Heart left ventricle (tissue), 16 donors: ENCODE data around the gene GTF2H4. TPM values are rescaled to one million over a fixed set of nuclear protein-coding genes. Genes with fewer than 3 reads are reported as not detected.

Source experiments
- ATAC-seq, 4 donors: fragments of 200-7000 bp; cut with Tn5 transposase; one replicate each; pipeline ENCODE4 v1.9.1; 2020 to 2022; ENCODE audit warnings: moderate library complexity in 4 of 4, mild to moderate bottlenecking in 3 of 4, moderate number of reproducible peaks in 1 of 4
- DNase-seq, 5 donors: peaks; one replicate each; pipeline ENCODE4 v3.0.0-alpha.2; 2020
- H3K27ac ChIP-seq, 12 donors: fragments of 200-600 bp; sonication (generic) in 4 of 12; one replicate each; pipeline versions ENCODE4 v1.5.0 to v1.8.0; 2016 to 2022; ENCODE audit warnings: mild to moderate bottlenecking in 2 of 12
- H3K27me3 ChIP-seq, 9 donors: fragments of 200-600 bp; sonication (generic) in 2 of 9; one replicate each; pipeline versions ENCODE4 v1.5.1 to v1.8.0; 2016 to 2022; ENCODE audit warnings: mild to moderate bottlenecking in 3 of 9
- H3K36me3 ChIP-seq, 9 donors: fragments of 200-600 bp; sonication (generic) in 2 of 9; one replicate each; pipeline versions ENCODE4 v1.5.0 to v1.8.0; 2018 to 2022; ENCODE audit warnings: mild to moderate bottlenecking in 2 of 9
- H3K4me1 ChIP-seq, 12 donors: fragments of 200-600 bp; sonication (generic) in 4 of 12; one replicate each; pipeline versions ENCODE4 v1.5.0 to v1.8.0; 2016 to 2022; ENCODE audit warnings: mild to moderate bottlenecking in 3 of 12
- H3K4me3 ChIP-seq, 12 donors: fragments of 200-600 bp; sonication (generic) in 4 of 12; one replicate each; pipeline versions ENCODE4 v1.5.0 to v1.8.0; 2017 to 2022; ENCODE audit warnings: mild to moderate bottlenecking in 9 of 12, moderate library complexity in 4 of 12
- H3K9me3 ChIP-seq, 12 donors: fragments of 200-600 bp; sonication (generic) in 4 of 12; one replicate each; pipeline versions ENCODE4 v1.5.0 to v1.8.0; 2016 to 2022; ENCODE audit warnings: mild to moderate bottlenecking in 1 of 12
- POLR2A ChIP-seq, 2 donors: fragments of 450-650 bp; IDR thresholded peaks; one replicate each; pipeline ENCODE4 v1.6.1; 2017; ENCODE audit warnings: antibody characterized with exemption in 2 of 2, mild to moderate bottlenecking in 2 of 2, moderate library complexity in 2 of 2
- WGBS, 4 donors: extraction: QIAGEN DNeasy Blood & Tissue Kit in 2 of 4; methylation state at CpG; one replicate each; pipeline versions ENCODE4 v1.1.5 to v1.1.7; 2013 to 2018; 5-methylcytosine and 5-hydroxymethylcytosine counted together
- intact Hi-C, 10 donors: fragments of 100-400 bp; cut with DNase I; formaldehyde crosslinking; loops; one replicate each; pipeline versions ENCODE4 v1.11.1 to v1.14.2; 2022
- polyA plus RNA-seq, 2 donors: library from polyadenylated mRNA; stranded (reverse); fragments of 200-250 nt; gene quantifications; one replicate each; pipeline ENCODE4 v1.2.3, GENCODE V29; 2013
- total RNA-seq, 9 donors: library from RNA; depleted of rRNA in 2 of 9; stranded (reverse); fragments of >200 nt in 2 of 9; fragmentation: NEBNext Ultra II Directional in 3 of 9; extraction: Animal tissue kit (Norgen Biotek cat#: 25700) in 3 of 9; gene quantifications; one replicate each; pipeline versions ENCODE4 v1.1.0 to v1.2.4, GENCODE V29; 2016 to 2023
- TF ChIP-seq, protein P1 (sequence below), 12 donors: fragments of 200-600 bp; sonication (generic) in 4 of 12; IDR thresholded peaks; one replicate each; pipeline versions ENCODE4 v1.5.0 to v1.8.0; 2018 to 2022; ENCODE audit warnings: antibody characterized with exemption in 12 of 12, mild to moderate bottlenecking in 5 of 12
- donor health status: ischemic (EF 13 %, LVEDD 7.1; RV severe dilation, severe dysfunction).
- donor health status: healthy with polysubstance abuse.
- donor health status: DM: no; HTN: yes; CAD: no.
- donor health status: DM: no; HTN: no; CAD: no.
- donor health status: ischemic (EF 25% LVEDD 6.9; RV normal size, moderate dysfunction).
- donor health status: ischemic (EF 25% LVEDD 5.7; RV mildly dilated, moderate dysfunction).
- donor health status: healthy.
- donor health status: DM: yes; HTN: yes; CAD: no.
- donor health status: ischemic (EF 35%, LVEDD 5.7; RV mildly dilated, moderate dysfunction).
- donor health status: nonischemic (EF 11% LVEDD 7.7; RV severe dilation, severe dysfunction).
- donor health status: DM: yes; HTN: yes; CAD: no.
- donor health status: PGD.
- donor health status: ischemic (EF 29% LVEDD 5.4; RV normal size, mild dysfunction).
- donor health status: nonischemic (EF 23%, LVEDD 6.1; RV moderate dilation, normal function).

Gene GTF2H4
- total and polyA plus RNA-seq, 11 donors = 4.2 to 22.4 (median 14.7) TPM

DNA sequence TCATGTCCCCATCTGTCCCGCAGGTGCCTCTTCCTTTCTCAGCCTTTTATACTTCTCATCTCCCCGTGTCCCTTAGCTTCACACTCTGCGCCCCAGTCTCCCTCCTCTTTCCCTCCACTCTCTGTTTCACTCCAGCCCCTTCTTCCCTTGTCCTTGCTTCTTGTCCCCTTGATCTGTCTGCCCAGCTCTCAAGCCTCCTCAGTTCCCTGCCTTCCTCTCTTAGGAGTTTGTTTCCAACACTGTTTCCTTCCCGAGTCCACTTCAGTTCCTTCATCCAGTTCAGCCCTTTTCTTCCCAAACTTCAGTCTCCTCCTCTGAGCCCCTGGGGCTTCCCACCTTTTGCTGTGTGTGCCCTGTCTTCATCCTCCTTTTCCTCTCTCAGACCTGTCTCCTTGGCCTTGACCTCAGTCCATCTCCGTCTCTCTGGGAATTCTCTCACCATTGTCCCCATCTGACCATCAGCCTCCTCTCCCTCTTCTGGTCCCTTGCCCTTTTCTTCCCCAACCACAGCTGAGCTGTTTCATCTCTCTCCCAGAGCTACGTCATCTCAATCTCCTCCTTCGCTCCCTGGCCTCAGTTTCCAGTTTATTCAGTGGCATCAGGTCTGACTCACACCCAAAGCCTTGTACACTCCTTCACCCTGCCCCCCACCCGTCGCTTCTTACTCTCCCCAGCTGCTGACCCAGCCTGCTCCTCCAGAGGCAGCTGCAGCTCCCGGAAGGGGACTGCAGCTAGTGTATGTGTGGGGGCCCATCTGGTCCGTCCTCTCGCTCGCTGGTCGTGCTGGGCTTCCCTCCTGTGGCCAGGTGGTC is 26.4 kb upstream of the GTF2H4 start:
- intact Hi-C loops = loop anchor here in 4 of 10 donors (5.0 to 10.0 kb wide), 4 partner anchors 147 to 204 kb away; partner anchors contain the start of gene PPP1R18 (in 1 of the 4)
- ATAC-seq = peak in 1 of 4 donors; percentile 16
- H3K36me3 ChIP-seq = no peaks in the 10 kb centered on the region
- H3K27ac ChIP-seq = peak overlapping the region in 6 of 12 donors; percentile 43 to 88 (median 80)
- TF ChIP-seq POLR2A (IDR thresholded peaks at IDR 0.05) = no peak
- peaks cover 9 to 56% (median 39%) of the 10 kb centered on the region in 12 donors for H3K4me1 ChIP-seq
- peaks cover 0 to 3% (median 0%) of the 10 kb centered on the region in 9 donors for H3K27me3 ChIP-seq
- H3K4me3 ChIP-seq = no peak overlapping the region
- DNase-seq = peak in 1 of 5 donors; percentile 46
- 74 to 81% (median 76%) methylated on average over 14 of the region's 14 CpGs for WGBS, 4 donors
- no peaks in the 10 kb centered on the region for H3K9me3 ChIP-seq

DNA sequence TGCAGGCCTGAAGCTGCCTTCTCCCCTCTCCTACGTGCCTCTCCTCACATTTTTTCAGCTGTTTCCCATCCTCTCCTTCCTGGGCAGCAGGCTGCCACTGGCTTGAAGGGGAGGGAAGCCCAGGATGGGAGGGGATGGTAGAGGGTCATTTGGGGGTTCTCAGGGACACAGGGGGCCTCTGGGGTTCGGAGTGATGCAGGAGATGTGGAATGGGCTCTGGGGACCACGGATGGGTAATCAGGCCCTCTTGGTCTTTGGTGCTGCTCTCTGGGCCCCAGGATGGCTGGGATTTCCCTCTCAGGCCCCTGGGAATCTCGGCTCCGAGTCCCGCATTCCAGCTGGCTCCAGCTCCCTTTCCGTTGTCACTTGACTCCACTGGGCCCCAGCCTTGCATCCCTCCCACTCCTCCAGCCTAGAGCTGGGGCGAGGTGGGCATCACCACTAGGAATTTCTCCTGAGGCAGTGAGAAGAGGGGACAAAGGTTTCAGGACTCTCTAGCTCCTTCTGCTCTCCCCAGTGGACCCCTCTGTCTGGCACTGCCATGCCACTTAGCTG is 25.7 kb upstream of the GTF2H4 start:
- 29 to 45% (median 39%) methylated on average over 7 to 8 of the region's 8 CpGs for WGBS, 4 donors
- H3K27ac ChIP-seq = peak overlapping the region in 10 of 12 donors; percentile 13 to 88 (median 82)
- intact Hi-C loops = loop anchor here in 4 of 10 donors (5.0 to 10.0 kb wide), 4 partner anchors 147 to 205 kb away; partner anchors contain the start of gene PPP1R18 (in 1 of the 4)
- H3K9me3 ChIP-seq = no peaks in the 10 kb centered on the region
- no peak for TF ChIP-seq POLR2A (IDR thresholded peaks at IDR 0.05)
- TF ChIP-seq, protein P1, sequence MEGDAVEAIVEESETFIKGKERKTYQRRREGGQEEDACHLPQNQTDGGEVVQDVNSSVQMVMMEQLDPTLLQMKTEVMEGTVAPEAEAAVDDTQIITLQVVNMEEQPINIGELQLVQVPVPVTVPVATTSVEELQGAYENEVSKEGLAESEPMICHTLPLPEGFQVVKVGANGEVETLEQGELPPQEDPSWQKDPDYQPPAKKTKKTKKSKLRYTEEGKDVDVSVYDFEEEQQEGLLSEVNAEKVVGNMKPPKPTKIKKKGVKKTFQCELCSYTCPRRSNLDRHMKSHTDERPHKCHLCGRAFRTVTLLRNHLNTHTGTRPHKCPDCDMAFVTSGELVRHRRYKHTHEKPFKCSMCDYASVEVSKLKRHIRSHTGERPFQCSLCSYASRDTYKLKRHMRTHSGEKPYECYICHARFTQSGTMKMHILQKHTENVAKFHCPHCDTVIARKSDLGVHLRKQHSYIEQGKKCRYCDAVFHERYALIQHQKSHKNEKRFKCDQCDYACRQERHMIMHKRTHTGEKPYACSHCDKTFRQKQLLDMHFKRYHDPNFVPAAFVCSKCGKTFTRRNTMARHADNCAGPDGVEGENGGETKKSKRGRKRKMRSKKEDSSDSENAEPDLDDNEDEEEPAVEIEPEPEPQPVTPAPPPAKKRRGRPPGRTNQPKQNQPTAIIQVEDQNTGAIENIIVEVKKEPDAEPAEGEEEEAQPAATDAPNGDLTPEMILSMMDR (IDR thresholded peaks at IDR 0.05) = no peak
- DNase-seq (no peak), ATAC-seq (no peak)
- no peak overlapping the region for H3K4me3 ChIP-seq
- H3K27me3 ChIP-seq = peaks cover 0 to 3% (median 0%) of the 10 kb centered on the region in 9 donors
- H3K4me1 ChIP-seq = peaks cover 9 to 57% (median 38%) of the 10 kb centered on the region in 12 donors
- no peaks in the 10 kb centered on the region for H3K36me3 ChIP-seq

DNA sequence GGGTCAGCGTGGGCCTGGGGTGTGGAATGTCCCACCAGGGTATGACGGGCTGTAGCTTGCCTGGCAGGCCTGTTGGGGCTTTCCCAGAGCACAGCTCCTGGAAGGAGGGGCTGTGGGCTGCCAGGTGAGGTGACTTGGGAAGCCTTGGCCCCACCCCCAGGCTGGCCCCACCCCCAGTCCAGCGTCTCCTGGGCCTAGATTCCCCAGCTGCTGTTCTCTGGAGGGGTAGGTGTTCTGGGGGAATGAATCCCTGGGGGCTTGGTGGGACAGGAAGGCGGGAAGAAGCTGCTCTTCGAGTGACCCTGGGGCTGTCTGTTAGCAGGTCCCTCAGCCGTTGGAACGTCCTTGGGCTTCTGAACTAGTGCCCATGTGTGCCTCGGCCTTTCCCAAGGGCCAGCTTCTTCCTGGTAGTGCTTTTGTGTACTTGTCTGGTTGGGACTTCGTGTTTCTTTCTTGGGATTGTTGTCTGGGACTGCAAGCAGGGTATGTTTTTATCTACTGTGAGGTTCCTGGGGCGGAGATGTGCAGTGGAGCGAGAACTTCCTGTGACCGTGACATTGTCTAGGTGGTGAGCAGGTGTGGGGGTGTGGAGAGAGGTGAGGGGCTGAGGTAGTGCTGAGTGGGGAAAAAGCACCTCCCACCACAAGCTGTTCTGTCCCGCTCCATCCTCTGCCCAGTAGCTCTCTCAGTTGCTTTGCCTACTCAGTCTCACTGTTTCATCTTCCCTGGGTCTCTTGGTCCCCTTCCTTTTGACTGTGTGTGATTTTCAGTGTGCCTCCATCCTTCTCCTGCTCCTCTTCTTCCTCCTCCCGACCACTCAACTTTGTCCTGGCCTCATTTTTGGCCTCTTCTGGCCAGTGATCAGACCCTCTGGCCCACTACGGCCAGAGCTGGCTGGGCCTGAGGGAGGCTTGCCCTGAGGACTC is 25.0 kb upstream of the GTF2H4 start:
- no peak for TF ChIP-seq POLR2A (IDR thresholded peaks at IDR 0.05)
- TF ChIP-seq, protein P1 (IDR thresholded peaks at IDR 0.05) = no peak
- WGBS, 4 donors = 67 to 72% (median 69%) methylated on average over 10 to 15 of the region's 15 CpGs
- Histone ChIP-seq H3K27ac (peak overlapping the region in 10 of 12 donors; percentile 50 to 88 (median 82)), H3K27me3 (peaks cover 0 to 3% (median 0%) of the 10 kb centered on the region in 9 donors), H3K4me3 (peak overlapping the region in 4 of 12 donors; percentile 65 to 79 (median 70)), H3K9me3 (no peaks in the 10 kb centered on the region), H3K36me3 (no peaks in the 10 kb centered on the region), H3K4me1 (peaks cover 9 to 51% (median 34%) of the 10 kb centered on the region in 12 donors)
- ATAC-seq (no peak), DNase-seq (no peak)
- intact Hi-C loops = loop anchor here in 4 of 10 donors (5.0 to 10.0 kb wide), 4 partner anchors 148 to 206 kb away; partner anchors contain the start of gene PPP1R18 (in 1 of the 4)
